K562 (cell line): Measurements from ENCODE around the gene KDM4F. TPM values are rescaled to one million over a fixed set of nuclear protein-coding genes. Genes with fewer than 3 reads are reported as not detected.

Experiments
- CC2D1A ChIP-seq: fragments of 450-650 bp; IDR thresholded peaks from 2 replicates; pipeline ENCODE4 v1.6.1; 2017; ENCODE audit warnings: mild to moderate bottlenecking
- CREM ChIP-seq: IDR thresholded peaks from 2 replicates; pipeline ENCODE4 v1.6.1; 2014; ENCODE audit warnings: antibody characterized with exemption, low read depth
- CSDE1 ChIP-seq, 2 experiments: fragments of 450-650 bp; IDR thresholded peaks; 2 replicates each; pipeline ENCODE4 v1.6.1; 2016; ENCODE audit warnings: mild to moderate bottlenecking in 1 of 2
- DACH1 ChIP-seq: fragments of 450-650 bp; IDR thresholded peaks from 2 replicates; pipeline ENCODE4 v1.6.1; 2018; ENCODE audit not compliant: partially characterized antibody
- DDX20 ChIP-seq: fragments of 450-650 bp; IDR thresholded peaks from 2 replicates; pipeline ENCODE4 v1.6.1; 2016; ENCODE audit warnings: missing genetic modification characterization, low read depth, mild to moderate bottlenecking, missing compliant biosample characterization, moderate library complexity
- GATAD2B ChIP-seq: fragments of 450-650 bp; IDR thresholded peaks from 2 replicates; pipeline ENCODE4 v1.6.1; 2017; ENCODE audit warnings: mild to moderate bottlenecking, borderline replicate concordance
- HDAC6 ChIP-seq: IDR thresholded peaks from 2 replicates; pipeline ENCODE4 v1.6.1; 2012; ENCODE audit warnings: low read depth, mild to moderate bottlenecking, control low read depth, inconsistent platforms, low read length, moderate library complexity
- ID3 ChIP-seq, 2 experiments: fragments of 250-450 bp in 1 of 2; fragments of 450-650 bp in 1 of 2; sonication (Bioruptor Pico) in 1 of 2; IDR thresholded peaks; 2 replicates each; pipeline versions ENCODE4 v1.6.1 to v1.8.0; 2016 to 2021; ENCODE audit warnings: mild to moderate bottlenecking in 2 of 2, moderate library complexity in 2 of 2, missing compliant biosample characterization in 1 of 2, missing genetic modification characterization in 1 of 2
- ILK ChIP-seq: fragments of 450-650 bp; IDR thresholded peaks from 2 replicates; pipeline ENCODE4 v1.6.1; 2016; ENCODE audit warnings: missing genetic modification characterization, low read depth, mild to moderate bottlenecking, missing compliant biosample characterization, moderate library complexity, borderline replicate concordance
- KHSRP ChIP-seq: fragments of 450-650 bp; IDR thresholded peaks from 2 replicates; pipeline ENCODE4 v1.6.1; 2017
- MED1 ChIP-seq: sonication (generic); formaldehyde crosslinking; IDR thresholded peaks from 2 replicates; pipeline ENCODE4 v1.8.1; 2023; ENCODE audit warnings: missing genetic modification reagents, borderline replicate concordance
- MYBL2 ChIP-seq, 2 experiments: fragments of 450-650 bp in 1 of 2; sonication (generic) in 1 of 2; formaldehyde crosslinking in 1 of 2; IDR thresholded peaks; 2 replicates each; pipeline versions ENCODE4 v1.6.1 to v1.8.1; 2017 to 2022; ENCODE audit warnings: borderline replicate concordance in 1 of 2, inconsistent platforms in 1 of 2, low read depth in 1 of 2, mild to moderate bottlenecking in 1 of 2, missing genetic modification reagents in 1 of 2, moderate library complexity in 1 of 2
- NCOA4 ChIP-seq: fragments of 450-650 bp; IDR thresholded peaks from 2 replicates; pipeline ENCODE4 v1.6.1; 2018; ENCODE audit warnings: mild to moderate bottlenecking; ENCODE audit not compliant: partially characterized antibody
- NRF1 ChIP-seq, 2 experiments: fragments of 450-650 bp; IDR thresholded peaks in 1 of 2; conservative IDR thresholded peaks in 1 of 2; 2 replicates each; pipeline ENCODE4 v1.6.1; 2014; ENCODE audit warnings: mild to moderate bottlenecking in 2 of 2
- POLR2A ChIP-seq: fragments of 450-650 bp; conservative IDR thresholded peaks from 2 replicates; pipeline ENCODE4 v1.6.1; 2016
- POLR2H ChIP-seq: IDR thresholded peaks from 2 replicates; pipeline ENCODE4 v1.6.1; 2016; ENCODE audit warnings: missing genetic modification characterization, low read depth, mild to moderate bottlenecking, control low read depth, missing compliant biosample characterization, moderate library complexity
- PRPF4 ChIP-seq: fragments of 200-400 bp; formaldehyde crosslinking; IDR thresholded peaks from one replicate; pipeline ENCODE4 v1.6.1; 2017; ENCODE audit warnings: low read length, low read depth, mild to moderate bottlenecking; ENCODE audit not compliant: insufficient read depth, poor library complexity, severe bottlenecking
- RAD21 ChIP-seq, 2 experiments: fragments of 250-450 bp in 1 of 2; fragments of 450-650 bp in 1 of 2; sonication (Bioruptor Pico) in 1 of 2; formaldehyde crosslinking in 1 of 2; IDR thresholded peaks in 1 of 2; conservative IDR thresholded peaks in 1 of 2; 2 replicates each; pipeline versions ENCODE4 v1.4.0 to v1.8.0; 2020 to 2022; ENCODE audit warnings: mild to moderate bottlenecking in 2 of 2, moderate library complexity in 1 of 2
- SETDB1 ChIP-seq: IDR thresholded peaks from one replicate; pipeline ENCODE4 v1.6.1; 2012; ENCODE audit warnings: low read length, control low read depth, inconsistent platforms
- TSC22D4 ChIP-seq: fragments of 450-650 bp; IDR thresholded peaks from 2 replicates; pipeline ENCODE4 v1.6.1; 2016; ENCODE audit warnings: missing genetic modification characterization, missing biosample characterization, control low read depth
- ZNF324 ChIP-seq: fragments of 250-450 bp; sonication (Bioruptor Pico); IDR thresholded peaks from 2 replicates; pipeline ENCODE4 v1.4.0; 2020; ENCODE audit warnings: mild to moderate bottlenecking
- ZNF507 ChIP-seq: conservative IDR thresholded peaks from 2 replicates; pipeline ENCODE4 v1.6.1; 2017; ENCODE audit warnings: missing genetic modification characterization, missing compliant biosample characterization
- polyA plus RNA-seq, 8 experiments: library from polyadenylated mRNA; depleted of rRNA in 4 of 8; stranded (reverse) in 5 of 8; unstranded in 3 of 8; fragments of >200 nt; fragmentation: Nextera tagmentation in 2 of 8; fragmentation: Illumina TruSeq in 1 of 8; extraction: Ambion mirVana in 2 of 8; extraction: Trizol in 1 of 8; gene quantifications; 2 replicates each; pipeline versions ENCODE4 v1.2.1 to v1.2.3, GENCODE V29; 2011 to 2014; ENCODE audit warnings: inconsistent platforms in 1 of 8, missing spikeins in 1 of 8
- total RNA-seq, 7 experiments: library from RNA; depleted of rRNA in 6 of 7; stranded (reverse); fragments of >200 nt in 6 of 7; fragmentation: Illumina TruSeq in 2 of 7; extraction: Trizol in 2 of 7; gene quantifications; 2 replicates each; pipeline versions ENCODE4 v1.2.1 to v1.2.3, GENCODE V29; 2011 to 2021; ENCODE audit warnings: low replicate concordance in 1 of 7

Gene KDM4F
- total and polyA plus RNA-seq, 9 of the 15 experiments (the other 6 are each of a cell fraction or from before 2014, with no cell fraction given): not detected

- TF ChIP-seq TSC22D4 (tag) (no peak), ZNF507 (tag) (no peak), NRF1 (conservative IDR thresholded peaks at IDR 0.05 in 1 of 2, IDR thresholded peaks at IDR 0.05 in 1 of 2) (peak in 1 of 2 experiments; percentile 72; a peak in 2 of 4 replicates), MED1 (no peak), DACH1 (no peak), RAD21 (CRISPR knock-in tag; conservative IDR thresholded peaks at IDR 0.05 in 1 of 2, IDR thresholded peaks at IDR 0.05 in 1 of 2) (no peak), CC2D1A (no peak), ID3 (CRISPR knock-in tag; IDR thresholded peaks at IDR 0.05) (no peak), ID3 (tag; IDR thresholded peaks at IDR 0.05) (0 out of 2 replicates have a peak, but pooled peaks have one; percentile 59), NCOA4 (no peak), GATAD2B (peak; percentile 77), KHSRP (no peak), MYBL2 (IDR thresholded peaks at IDR 0.05; ENCODE audit: low read depth) (no peak), MYBL2 (CRISPR knock-in tag; IDR thresholded peaks at IDR 0.05; ENCODE audit: borderline replicate concordance) (no peak), POLR2A (no peak; the same call in none of the 2 replicates), CSDE1 (IDR thresholded peaks at IDR 0.05) (no peak; a peak in 1 of 4 replicates), ILK (no peak), HDAC6 (no peak), ZNF324 (CRISPR knock-in tag) (no peak), POLR2H (no peak), SETDB1 (no peak), CREM (peak; percentile 63), DDX20 (no peak), PRPF4 (no peak)
These were observed 40.7 kb downstream of the KDM4F start, which contains the start of gene ENDOD1 (continued) for GRCh38 chr11:95089620-95090542.
